HEK293 (cell line): ENCODE results near the gene SUPV3L1.

Source experiments
- HIC1 ChIP-seq: fragments of 450-650 bp; formaldehyde crosslinking; IDR thresholded peaks from 2 replicates; pipeline ENCODE4 v1.5.1; 2016; ENCODE audit warnings: missing biosample characterization, missing genetic modification characterization
- KLF10 ChIP-seq: fragments of 450-650 bp; IDR thresholded peaks from 2 replicates; pipeline ENCODE4 v1.5.1; 2018; ENCODE audit warnings: missing biosample characterization, mild to moderate bottlenecking, missing genetic modification characterization
- PRDM2 ChIP-seq: fragments of 450-650 bp; formaldehyde crosslinking; IDR thresholded peaks from 2 replicates; pipeline ENCODE4 v1.5.1; 2016; ENCODE audit warnings: missing biosample characterization, missing genetic modification characterization, borderline replicate concordance
- SETDB1 ChIP-seq: IDR thresholded peaks from one replicate; pipeline ENCODE4 v1.6.1; 2017; ENCODE audit warnings: mild to moderate bottlenecking, low read length, moderate library complexity, mixed read lengths; ENCODE audit not compliant: insufficient read length
- SP3 ChIP-seq: fragments of 450-650 bp; formaldehyde crosslinking; IDR thresholded peaks from 2 replicates; pipeline ENCODE4 v1.5.1; 2016; ENCODE audit warnings: missing biosample characterization, missing genetic modification characterization
- TCF7L2 ChIP-seq: IDR thresholded peaks from 2 replicates; pipeline ENCODE4 v1.6.1; 2011; ENCODE audit warnings: low read depth, mild to moderate bottlenecking, inconsistent platforms, low read length, moderate library complexity, borderline replicate concordance
- WT1 ChIP-seq: fragments of 450-650 bp; formaldehyde crosslinking; IDR thresholded peaks from 2 replicates; pipeline ENCODE4 v1.5.1; 2016; ENCODE audit warnings: missing biosample characterization, missing genetic modification characterization
- ZBTB17 ChIP-seq: fragments of 450-650 bp; formaldehyde crosslinking; IDR thresholded peaks from 2 replicates; pipeline ENCODE4 v1.5.1; 2016; ENCODE audit warnings: missing biosample characterization, missing genetic modification characterization
- ZBTB21 ChIP-seq: fragments of 450-650 bp; formaldehyde crosslinking; IDR thresholded peaks from 2 replicates; pipeline ENCODE4 v1.5.1; 2017; ENCODE audit warnings: missing biosample characterization, missing genetic modification characterization
- ZBTB49 ChIP-seq: fragments of 450-650 bp; formaldehyde crosslinking; IDR thresholded peaks from 2 replicates; pipeline ENCODE4 v1.5.1; 2016; ENCODE audit warnings: missing biosample characterization, missing genetic modification characterization, low read depth
- ZBTB8A ChIP-seq: fragments of 450-650 bp; formaldehyde crosslinking; IDR thresholded peaks from 2 replicates; pipeline ENCODE4 v1.5.1; 2016; ENCODE audit warnings: missing biosample characterization, missing genetic modification characterization
- ZNF184 ChIP-seq: fragments of 450-650 bp; IDR thresholded peaks from 2 replicates; pipeline ENCODE4 v1.5.1; 2018; ENCODE audit warnings: missing biosample characterization, mild to moderate bottlenecking, missing genetic modification characterization
- ZNF214 ChIP-seq: fragments of 450-650 bp; formaldehyde crosslinking; IDR thresholded peaks from 2 replicates; pipeline ENCODE4 v1.5.1; 2017; ENCODE audit warnings: missing biosample characterization, mild to moderate bottlenecking, missing genetic modification characterization, borderline replicate concordance
- ZNF324 ChIP-seq: fragments of 450-650 bp; formaldehyde crosslinking; IDR thresholded peaks from 2 replicates; pipeline ENCODE4 v1.5.1; 2016; ENCODE audit warnings: missing biosample characterization, missing genetic modification characterization
- ZNF398 ChIP-seq: fragments of 450-650 bp; formaldehyde crosslinking; IDR thresholded peaks from 2 replicates; pipeline ENCODE4 v1.5.1; 2017; ENCODE audit warnings: missing biosample characterization, missing genetic modification characterization
- ZNF488 ChIP-seq: fragments of 450-650 bp; formaldehyde crosslinking; IDR thresholded peaks from 2 replicates; pipeline ENCODE4 v1.5.1; 2016; ENCODE audit warnings: missing biosample characterization, missing genetic modification characterization
- ZNF501 ChIP-seq: fragments of 450-650 bp; formaldehyde crosslinking; IDR thresholded peaks from 2 replicates; pipeline ENCODE4 v1.5.1; 2016; ENCODE audit warnings: missing biosample characterization, missing genetic modification characterization
- ZNF555 ChIP-seq: fragments of 450-650 bp; formaldehyde crosslinking; conservative IDR thresholded peaks from 2 replicates; pipeline ENCODE4 v1.5.1; 2017; ENCODE audit warnings: missing biosample characterization, mild to moderate bottlenecking, missing genetic modification characterization, inconsistent platforms
- ZNF692 ChIP-seq: fragments of 450-650 bp; formaldehyde crosslinking; IDR thresholded peaks from 2 replicates; pipeline ENCODE4 v1.5.1; 2016; ENCODE audit warnings: missing biosample characterization, missing genetic modification characterization
- ZNF791 ChIP-seq: fragments of 450-650 bp; formaldehyde crosslinking; IDR thresholded peaks from 2 replicates; pipeline ENCODE4 v1.5.1; 2016; ENCODE audit warnings: missing biosample characterization, missing genetic modification characterization
- ZNF830 ChIP-seq: fragments of 450-650 bp; IDR thresholded peaks from 2 replicates; pipeline ENCODE4 v1.5.0; 2018; ENCODE audit warnings: missing biosample characterization, missing genetic modification characterization, low read depth, mild to moderate bottlenecking, moderate library complexity
- ZNF837 ChIP-seq: fragments of 450-650 bp; formaldehyde crosslinking; IDR thresholded peaks from 2 replicates; pipeline ENCODE4 v1.5.1; 2016; ENCODE audit warnings: missing biosample characterization, missing genetic modification characterization
- ZSCAN18 ChIP-seq: fragments of 450-650 bp; formaldehyde crosslinking; IDR thresholded peaks from 2 replicates; pipeline ENCODE4 v1.5.1; 2016; ENCODE audit warnings: missing biosample characterization, missing genetic modification characterization

Gene SUPV3L1

GRCh38 chr10:69211524-69211923, 31.5 kb downstream of the SUPV3L1 start (continued):
- TF ChIP-seq ZNF692 (tag by site-specific recombination) (no peak), ZNF837 (tag by site-specific recombination) (no peak), SETDB1 (no peak), WT1 (tag by site-specific recombination) (peak; percentile 91), ZSCAN18 (tag by site-specific recombination) (no peak), ZNF398 (tag by site-specific recombination) (no peak), ZNF830 (no peak), HIC1 (tag by site-specific recombination) (peak; percentile 50; the same call in 1 of the 2 replicates), ZNF555 (tag by site-specific recombination) (no peak), PRDM2 (tag by site-specific recombination) (no peak), ZNF184 (tag by site-specific recombination) (0 out of 2 replicates have a peak, but pooled peaks have one; percentile 42), ZNF214 (tag by site-specific recombination) (no peak), ZBTB17 (tag by site-specific recombination) (no peak), ZNF324 (tag by site-specific recombination) (no peak), KLF10 (tag by site-specific recombination) (no peak), ZNF488 (no peak), SP3 (tag by site-specific recombination) (0 out of 2 replicates have a peak, but pooled peaks have one; percentile 23), ZBTB21 (tag by site-specific recombination) (no peak), ZBTB8A (no peak), TCF7L2 (no peak), ZBTB49 (no peak), ZNF791 (tag by site-specific recombination) (no peak), ZNF501 (tag by site-specific recombination) (no peak)
